GM13976 (cell line): ENCODE measurements around the gene NCDN.

Source experiments
- DNase-seq: peaks from one replicate; pipeline ENCODE4 v3.0.0; 2012; ENCODE audit warnings: low spot score
- CTCF ChIP-seq: IDR thresholded peaks from 2 replicates; pipeline ENCODE4 v1.5.1; 2012; ENCODE audit warnings: borderline replicate concordance, mild to moderate bottlenecking; ENCODE audit not compliant: insufficient read depth; ENCODE audit errors: extremely low read depth, missing control alignments, control extremely low read depth
- in situ Hi-C: fragments of 300-500 bp; cut with MboI; formaldehyde crosslinking; loops from one replicate; pipeline ENCODE4 v1.12.0; 2022; ENCODE audit warnings: low sequenced_read_pairs, mixed read lengths, inconsistent platforms; ENCODE audit not compliant: unreplicated experiment

Gene NCDN

GRCh38 chr1:35563166-35563565 is 5.6 kb downstream of the NCDN start:
- in situ Hi-C loops, result loop anchor here (5.0 kb wide), 1 partner anchor 106 kb away; no protein-coding TSS in a partner anchor
- no peak for TF ChIP-seq CTCF
- no peak for DNase-seq

- in situ Hi-C loops, result loop anchor here (5.0 kb wide), 1 partner anchor 107 kb away; no protein-coding TSS in a partner anchor
- peak; percentile 87 for DNase-seq
- TF ChIP-seq CTCF, result peak; percentile 83
These were observed 6.7 kb downstream of the NCDN start for GRCh38 chr1:35564037-35564883.

GRCh38 chr1:35564884-35565741 is 7.5 kb downstream of the NCDN start:
- in situ Hi-C loops, result loop anchor here (5.0 kb wide), 2 partner anchors 108 to 152 kb away; partner anchors contain the start of gene C1orf216
- DNase-seq, result no peak
- TF ChIP-seq CTCF, result no peak

- TF ChIP-seq CTCF, result no peak
- no peak for DNase-seq
- in situ Hi-C loops, result loop anchor here (5.0 kb wide), 1 partner anchor 152 kb away; the partner anchor contains the start of gene C1orf216
These were observed 8.1 kb downstream of the NCDN start for GRCh38 chr1:35565742-35566133.

GRCh38 chr1:35567947-35568558 is 10.5 kb downstream of the NCDN start:
- in situ Hi-C loops, result loop anchor here (5.0 kb wide), 1 partner anchor 149 kb away; the partner anchor contains the start of gene C1orf216
- no peak for DNase-seq

More at GRCh38 chr1:35567947-35568558, 10.5 kb downstream of the NCDN start:
- no peak for TF ChIP-seq CTCF
